GM21423 (cell line): Measurements from ENCODE around the gene RBM44.

ENCODE experiments used
- ATAC-seq: cut with Tn5 transposase; IDR thresholded peaks from one replicate; pipeline ENCODE4 v1.9.1; 2021; ENCODE audit warnings: mild to moderate bottlenecking, moderate library complexity; ENCODE audit not compliant: unreplicated experiment

The RBM44 gene

GRCh38 chr2:237885111-237885930, 86.7 kb downstream of the RBM44 start:
- no peak for ATAC-seq

GRCh38 chr2:237885931-237886684, 87.5 kb downstream of the RBM44 start:
- no peak for ATAC-seq

- no peak for ATAC-seq
Measured at GRCh38 chr2:237886685-237887481, 88.3 kb downstream of the RBM44 start.

GRCh38 chr2:237888389-237888788, 89.8 kb downstream of the RBM44 start:
- no peak for ATAC-seq

GRCh38 chr2:237889016-237889415, 90.4 kb downstream of the RBM44 start:
- no peak for ATAC-seq

- no peak for ATAC-seq
Measured at GRCh38 chr2:237889811-237890210, 91.2 kb downstream of the RBM44 start.
